ENCODE measurements around the gene SRMS. TPM values are rescaled to one million over a fixed set of nuclear protein-coding genes. Genes with fewer than 3 reads are reported as not detected.

The SRMS gene
- total RNA-seq, 1 experiment from 2014 or later, result 0.79 TPM

DNA sequence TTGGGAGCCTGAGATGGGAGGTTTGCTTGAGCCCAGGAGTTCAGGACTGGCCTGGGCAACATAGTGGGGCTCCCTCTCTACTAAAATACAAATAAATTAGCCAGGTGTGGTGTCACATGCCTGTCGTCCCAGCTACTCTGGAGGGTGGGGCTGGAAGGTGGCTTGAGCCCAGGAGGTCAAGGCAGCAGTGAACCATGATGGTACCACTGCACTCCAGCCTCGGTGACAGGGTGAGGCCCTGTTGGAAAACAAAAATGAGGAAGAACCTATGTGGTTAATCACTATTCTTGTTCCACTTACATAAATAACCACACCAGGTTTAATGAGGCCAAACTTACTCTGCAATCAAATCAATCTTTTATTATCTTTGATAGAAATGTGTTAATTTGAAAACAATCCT, 21.6 kb downstream of the SRMS start:
- H3K4me1 ChIP-seq (ENCODE audit: insufficient read depth, low read length), result no peaks in the 10 kb centered on the region
- Mint-ChIP-seq H3K9me3 (peaks cover 7 to 13% of the 10 kb centered on the region in 2 experiments; a peak in 4 of 5 replicates), H3K27me3 (ENCODE audit: low read depth) (peaks cover 3% of the 10 kb centered on the region), H3K27ac (no peak overlapping the region), H3K4me3 (no peak overlapping the region), H3K36me3 (ENCODE audit: insufficient read depth in 1 of 3, low read depth in 3 of 3) (peaks cover 20 to 29% (median 21%) of the 10 kb centered on the region in 3 experiments; a peak in 6 of 7 replicates), H3K4me1 (peaks cover 2 to 10% of the 10 kb centered on the region in 2 experiments; a peak in 3 of 4 replicates)
- H4K91ac ChIP-seq (ENCODE audit: insufficient read length, low read depth, low read length), result no peak overlapping the region
- TF ChIP-seq, protein P1, sequence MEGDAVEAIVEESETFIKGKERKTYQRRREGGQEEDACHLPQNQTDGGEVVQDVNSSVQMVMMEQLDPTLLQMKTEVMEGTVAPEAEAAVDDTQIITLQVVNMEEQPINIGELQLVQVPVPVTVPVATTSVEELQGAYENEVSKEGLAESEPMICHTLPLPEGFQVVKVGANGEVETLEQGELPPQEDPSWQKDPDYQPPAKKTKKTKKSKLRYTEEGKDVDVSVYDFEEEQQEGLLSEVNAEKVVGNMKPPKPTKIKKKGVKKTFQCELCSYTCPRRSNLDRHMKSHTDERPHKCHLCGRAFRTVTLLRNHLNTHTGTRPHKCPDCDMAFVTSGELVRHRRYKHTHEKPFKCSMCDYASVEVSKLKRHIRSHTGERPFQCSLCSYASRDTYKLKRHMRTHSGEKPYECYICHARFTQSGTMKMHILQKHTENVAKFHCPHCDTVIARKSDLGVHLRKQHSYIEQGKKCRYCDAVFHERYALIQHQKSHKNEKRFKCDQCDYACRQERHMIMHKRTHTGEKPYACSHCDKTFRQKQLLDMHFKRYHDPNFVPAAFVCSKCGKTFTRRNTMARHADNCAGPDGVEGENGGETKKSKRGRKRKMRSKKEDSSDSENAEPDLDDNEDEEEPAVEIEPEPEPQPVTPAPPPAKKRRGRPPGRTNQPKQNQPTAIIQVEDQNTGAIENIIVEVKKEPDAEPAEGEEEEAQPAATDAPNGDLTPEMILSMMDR (conservative IDR thresholded peaks at IDR 0.05), result no peak
- H3K4ac ChIP-seq (ENCODE audit: low read depth, low read length), result no peak overlapping the region
- H4K5ac ChIP-seq (ENCODE audit: insufficient read length, low read depth, low read length), result no peak overlapping the region
- H2BK12ac ChIP-seq (ENCODE audit: insufficient read length, low read depth, low read length), result no peak overlapping the region
- no peaks in the 10 kb centered on the region for H3K9me3 ChIP-seq (ENCODE audit: control insufficient read depth, low read depth, low read length)
- H3K23me2 ChIP-seq (ENCODE audit: insufficient read length, low read depth, low read length, poor library complexity, severe bottlenecking), result peaks cover 4% of the 10 kb centered on the region
- H3K56ac ChIP-seq (ENCODE audit: insufficient read length, low read depth, low read length), result no peak overlapping the region
- no peak for DNase-seq
- peaks cover 4% of the 10 kb centered on the region for H3K79me1 ChIP-seq (ENCODE audit: insufficient read depth, low read depth, low read length, poor library complexity, severe bottlenecking)
- H2BK15ac ChIP-seq (ENCODE audit: low read depth, low read length), result no peak overlapping the region
- no peak overlapping the region for H2AK5ac ChIP-seq (ENCODE audit: insufficient read length, low read length)
- H3K27ac ChIP-seq (ENCODE audit: insufficient read length, low read depth, low read length), result no peak overlapping the region
- no peak overlapping the region for H3K9ac ChIP-seq (ENCODE audit: extremely low read depth, insufficient read length, low read length)
- H2AFZ ChIP-seq (ENCODE audit: low read length), result no peak overlapping the region
- H3K18ac ChIP-seq (ENCODE audit: insufficient read length, low read depth, low read length), result no peak overlapping the region
- no peak overlapping the region for H2BK120ac ChIP-seq (ENCODE audit: low read depth, low read length, poor library complexity, severe bottlenecking)
- no peaks in the 10 kb centered on the region; the same call in 1 of the 2 replicates for H3K79me2 ChIP-seq (ENCODE audit: insufficient read depth, low read length)
- WGBS (ENCODE audit: extremely low coverage, insufficient read length, low lambda C conversion rate), result no CpG with 5 or more reads among the region's 2 CpGs
- no peak overlapping the region for H2BK20ac ChIP-seq (ENCODE audit: low read depth, low read length, poor library complexity, severe bottlenecking)
- H4K20me1 ChIP-seq (ENCODE audit: control insufficient read depth, insufficient read depth, insufficient read length), result no peaks in the 10 kb centered on the region
- H3T11ph ChIP-seq (ENCODE audit: low read length), result no peak overlapping the region
- H3K4me2 ChIP-seq (ENCODE audit: insufficient read depth, insufficient read length, low read length), result no peak overlapping the region
- no peak overlapping the region for H3K23ac ChIP-seq (ENCODE audit: insufficient read length, low read depth, low read length)
- H2BK5ac ChIP-seq (ENCODE audit: insufficient read length, low read length), result no peak overlapping the region
- H3K14ac ChIP-seq (ENCODE audit: insufficient read depth, low read length), result no peak overlapping the region
- H4K8ac ChIP-seq (replicated peaks; ENCODE audit: insufficient read length, low read depth, low read length), result no peak overlapping the region
- H3K27me3 ChIP-seq (ENCODE audit: insufficient read depth, low read length), result no peaks in the 10 kb centered on the region

Measured in H9 (cell line).